ENCODE measurements around the gene CCL24.
"Not testable (repeated sequence)": the region's sequence is repeated elsewhere in the genome, so short reads cannot be mapped to it uniquely, and the experiment has no call there.

- TF ChIP-seq CTCF (IDR thresholded peaks at IDR 0.05); REST (IDR thresholded peaks at IDR 0.05; ENCODE audit: insufficient read depth in 1 of 2, low read depth in 2 of 2, low read length in 1 of 2); SIN3A (IDR thresholded peaks at IDR 0.05; ENCODE audit: borderline replicate concordance, insufficient read depth, low read depth, low read length): not testable (repeated sequence)
These were observed 39.6 kb downstream of the CCL24 start for GRCh38 chr7:75773958-75774357.
